ENCODE measurements around the gene DHX35.

GRCh38 chr20:38991814-38992704 is 29.9 kb downstream of the DHX35 start:
- no peak for TF ChIP-seq POLR2A (IDR thresholded peaks at IDR 0.05; ENCODE audit: low read length)
- TF ChIP-seq GATA1 (IDR thresholded peaks at IDR 0.05; ENCODE audit: low read depth, low read length), result no peak
